OCI-LY1 (cell line): ENCODE data around the gene LTBP4.

ENCODE experiments used
- CTCF ChIP-seq: fragments of 200-600 bp; sonication (generic), shearing (Covaris generic); IDR thresholded peaks from 2 replicates; pipeline ENCODE4 v1.5.1; 2017; ENCODE audit warnings: mild to moderate bottlenecking, antibody characterized with exemption, low read length, moderate library complexity, mixed read lengths
- EZH2 ChIP-seq: fragments of 200-600 bp; sonication (generic), shearing (Covaris generic); IDR thresholded peaks from 2 replicates; pipeline ENCODE4 v1.8.0; 2017; ENCODE audit warnings: borderline replicate concordance, mixed run types, mild to moderate bottlenecking, antibody characterized with exemption, low read length, moderate library complexity, mixed read lengths

GRCh38 chr19:40630571-40631160, 29.5 kb downstream of the LTBP4 start:
- TF ChIP-seq CTCF, result no peak
- no peak for TF ChIP-seq EZH2
